HEK293 (cell line): ENCODE results near the gene MCTP1.

Source experiments
- CTCF ChIA-PET: fragments of 350-600 bp; formaldehyde crosslinking; extraction: SDS; loops from one replicate; lab custom pipeline; 2021; ENCODE audit warnings: antibody characterized with exemption; lab: Yijun Ruan, JAX
- POLR2A ChIA-PET: fragments of 300-600 bp; formaldehyde crosslinking; extraction: SDS; loops from one replicate; lab custom pipeline; 2020; ENCODE audit warnings: antibody characterized with exemption, inconsistent platforms; lab: Yijun Ruan, JAX
- H3K27ac ChIP-seq: fragments of 200-500 bp; sonication (Bioruptor generic); 2 replicates; pipeline ENCODE4 v1.5.1; 2014; ENCODE audit warnings: low read depth, low read length, control low read depth, inconsistent platforms; ENCODE audit errors: extremely low read depth
- H3K36me3 ChIP-seq, 2 experiments: fragments of 200-500 bp in 1 of 2; sonication (Bioruptor generic) in 1 of 2; 1 replicate in 1 of 2; 2 replicates in 1 of 2; pipeline ENCODE4 v1.5.1; 2014 to 2017; ENCODE audit warnings: inconsistent platforms in 2 of 2, low read length in 2 of 2; ENCODE audit not compliant: control insufficient read depth in 2 of 2, insufficient read depth in 1 of 2
- H3K4me1 ChIP-seq: fragments of 200-500 bp; sonication (Bioruptor generic); 2 replicates; pipeline ENCODE4 v1.5.1; 2014; ENCODE audit warnings: mild to moderate bottlenecking, low read length, inconsistent platforms; ENCODE audit not compliant: control insufficient read depth, insufficient read depth
- H3K4me3 ChIP-seq: 2 replicates; pipeline ENCODE4 v1.5.1; 2011; ENCODE audit warnings: low read depth, mild to moderate bottlenecking, control low read depth, low read length, moderate library complexity
- H3K9me3 ChIP-seq: fragments of 200-500 bp; sonication (Bioruptor generic); 2 replicates; pipeline ENCODE4 v1.5.1; 2014; ENCODE audit warnings: low read depth, low read length, inconsistent platforms; ENCODE audit not compliant: control insufficient read depth, insufficient read depth
- AEBP2 ChIP-seq: fragments of 450-650 bp; formaldehyde crosslinking; IDR thresholded peaks from 2 replicates; pipeline ENCODE4 v1.5.1; 2016; ENCODE audit warnings: missing biosample characterization, missing genetic modification characterization, borderline replicate concordance
- GLIS1 ChIP-seq: fragments of 450-650 bp; formaldehyde crosslinking; IDR thresholded peaks from 2 replicates; pipeline ENCODE4 v1.5.1; 2016; ENCODE audit warnings: missing biosample characterization, missing genetic modification characterization
- HIC1 ChIP-seq: fragments of 450-650 bp; formaldehyde crosslinking; IDR thresholded peaks from 2 replicates; pipeline ENCODE4 v1.5.1; 2016; ENCODE audit warnings: missing biosample characterization, missing genetic modification characterization
- REST ChIP-seq: fragments of 450-650 bp; formaldehyde crosslinking; IDR thresholded peaks from 2 replicates; pipeline ENCODE4 v1.5.1; 2016; ENCODE audit warnings: missing biosample characterization, missing genetic modification characterization
- SALL2 ChIP-seq: fragments of 450-650 bp; formaldehyde crosslinking; IDR thresholded peaks from 2 replicates; pipeline ENCODE4 v1.5.0; 2017; ENCODE audit warnings: missing biosample characterization, mild to moderate bottlenecking, missing genetic modification characterization, borderline replicate concordance
- ZBTB21 ChIP-seq: fragments of 450-650 bp; formaldehyde crosslinking; IDR thresholded peaks from 2 replicates; pipeline ENCODE4 v1.5.1; 2017; ENCODE audit warnings: missing biosample characterization, missing genetic modification characterization
- ZNF184 ChIP-seq: fragments of 450-650 bp; IDR thresholded peaks from 2 replicates; pipeline ENCODE4 v1.5.1; 2018; ENCODE audit warnings: missing biosample characterization, mild to moderate bottlenecking, missing genetic modification characterization
- ZNF214 ChIP-seq: fragments of 450-650 bp; formaldehyde crosslinking; IDR thresholded peaks from 2 replicates; pipeline ENCODE4 v1.5.1; 2017; ENCODE audit warnings: missing biosample characterization, mild to moderate bottlenecking, missing genetic modification characterization, borderline replicate concordance
- ZNF221 ChIP-seq: fragments of 450-650 bp; formaldehyde crosslinking; IDR thresholded peaks from 2 replicates; pipeline ENCODE4 v1.5.1; 2017; ENCODE audit warnings: missing biosample characterization, missing genetic modification characterization, borderline replicate concordance
- ZNF366 ChIP-seq: fragments of 450-650 bp; formaldehyde crosslinking; conservative IDR thresholded peaks from 2 replicates; pipeline ENCODE4 v1.5.1; 2016; ENCODE audit warnings: missing biosample characterization, missing genetic modification characterization
- ZNF398 ChIP-seq: fragments of 450-650 bp; formaldehyde crosslinking; IDR thresholded peaks from 2 replicates; pipeline ENCODE4 v1.5.1; 2017; ENCODE audit warnings: missing biosample characterization, missing genetic modification characterization
- ZNF513 ChIP-seq: fragments of 450-650 bp; IDR thresholded peaks from 2 replicates; pipeline ENCODE4 v1.5.1; 2018; ENCODE audit warnings: missing biosample characterization, missing genetic modification characterization
- ZNF585B ChIP-seq: fragments of 450-650 bp; formaldehyde crosslinking; IDR thresholded peaks from 2 replicates; pipeline ENCODE4 v1.5.1; 2016; ENCODE audit warnings: missing biosample characterization, missing genetic modification characterization
- ZNF645 ChIP-seq: fragments of 450-650 bp; formaldehyde crosslinking; IDR thresholded peaks from 2 replicates; pipeline ENCODE4; 2016; ENCODE audit warnings: missing biosample characterization, missing genetic modification characterization
- ZNF654 ChIP-seq: fragments of 450-650 bp; formaldehyde crosslinking; IDR thresholded peaks from 2 replicates; pipeline ENCODE4 v1.5.1; 2016; ENCODE audit warnings: low read depth, missing biosample characterization, missing genetic modification characterization
- ZNF660 ChIP-seq: fragments of 450-650 bp; IDR thresholded peaks from 2 replicates; pipeline ENCODE4 v1.5.1; 2018; ENCODE audit warnings: missing biosample characterization, mild to moderate bottlenecking, missing genetic modification characterization
- ZNF776 ChIP-seq: fragments of 450-650 bp; formaldehyde crosslinking; IDR thresholded peaks from 2 replicates; pipeline ENCODE4 v1.5.0; 2017; ENCODE audit warnings: missing biosample characterization, missing genetic modification characterization, borderline replicate concordance

The MCTP1 gene

GRCh38 chr5:94900006-94900505 lies 384.8 kb downstream of the MCTP1 start (continued):
- TF ChIP-seq AEBP2 (tag by site-specific recombination) (no peak), REST (no peak), HIC1 (tag by site-specific recombination) (no peak), ZNF776 (tag by site-specific recombination) (no peak), ZNF398 (no peak)

- no peaks in the 10 kb centered on the region for H3K9me3 ChIP-seq
- TF ChIP-seq ZNF366 (tag by site-specific recombination) (no peak), ZNF585B (tag by site-specific recombination) (no peak), ZNF660 (0 out of 2 replicates have a peak, but pooled peaks have one; percentile 34), ZNF654 (tag by site-specific recombination) (peak; percentile 71)
- TF ChIP-seq, all 188 proteins: peak for 2
- Histone ChIP-seq H3K4me3 (no peak overlapping the region), H3K36me3 (no peaks in the 10 kb centered on the region), H3K4me1 (0 out of 2 replicates have a peak, but pooled peaks cover 3% of the 10 kb centered on the region), H3K27ac (no peak overlapping the region)
- ChIA-PET POLR2A (no interaction called here), CTCF (interaction anchor here (0.6 to 1.7 kb wide), 12 partner anchors 10 to 1986 kb away, joined by 3 to 8 read pairs (median 4); no protein-coding TSS in a partner anchor)
These were observed 391.3 kb downstream of the MCTP1 start for GRCh38 chr5:94893412-94894135.

- Histone ChIP-seq H3K27ac (no peak overlapping the region), H3K9me3 (no peaks in the 10 kb centered on the region), H3K4me1 (0 out of 2 replicates have a peak, but pooled peaks cover 3% of the 10 kb centered on the region), H3K4me3 (no peak overlapping the region), H3K36me3 (no peaks in the 10 kb centered on the region)
- ChIA-PET POLR2A (no interaction called here), CTCF (interaction anchor here (0.8 to 1.0 kb wide), 2 partner anchors 16 to 943 kb away, joined by 3 read pairs; no protein-coding TSS in a partner anchor)
- TF ChIP-seq ZNF221, result no peak
- TF ChIP-seq ZBTB21 (tag by site-specific recombination), result no peak
- TF ChIP-seq GLIS1, result no peak
- TF ChIP-seq SALL2 (tag by site-specific recombination), result no peak
- TF ChIP-seq ZNF184, result no peak
- TF ChIP-seq ZNF645 (tag by site-specific recombination), result no peak
- no peak for TF ChIP-seq ZNF513 (tag by site-specific recombination)
- TF ChIP-seq ZNF214, result no peak
These were observed 392.9 kb downstream of the MCTP1 start for GRCh38 chr5:94891972-94892371.
